Omental fat pad (tissue), 4 donors: Measurements from ENCODE around the gene LKAAEAR1. TPM values are rescaled to one million over a fixed set of nuclear protein-coding genes. Genes with fewer than 3 reads are reported as not detected.

Experiments
- ATAC-seq: fragments of 150-250 bp; one replicate; pipeline ENCODE4 v1.9.1; 2016; ENCODE audit warnings: mild to moderate bottlenecking, moderate library complexity; ENCODE audit not compliant: low FRiP score
- DNase-seq: peaks from one replicate; pipeline ENCODE4 v3.0.0-alpha.2; 2019; ENCODE audit warnings: low spot score
- total RNA-seq, 4 donors: library from RNA; depleted of rRNA; stranded (reverse); fragments of >200 nt; gene quantifications; one replicate each; pipeline ENCODE4 v1.1.0, GENCODE V29; 2016
- TF ChIP-seq, protein P1 (sequence below), 3 donors: fragments of 450-650 bp; IDR thresholded peaks; one replicate each; pipeline ENCODE4 v1.5.1; 2016 to 2017; ENCODE audit warnings: antibody characterized with exemption in 3 of 3, mild to moderate bottlenecking in 3 of 3, moderate library complexity in 2 of 3

Gene LKAAEAR1
- total RNA-seq, 4 donors from 2014 or later, result 0.65 TPM; not detected in 3

DNA sequence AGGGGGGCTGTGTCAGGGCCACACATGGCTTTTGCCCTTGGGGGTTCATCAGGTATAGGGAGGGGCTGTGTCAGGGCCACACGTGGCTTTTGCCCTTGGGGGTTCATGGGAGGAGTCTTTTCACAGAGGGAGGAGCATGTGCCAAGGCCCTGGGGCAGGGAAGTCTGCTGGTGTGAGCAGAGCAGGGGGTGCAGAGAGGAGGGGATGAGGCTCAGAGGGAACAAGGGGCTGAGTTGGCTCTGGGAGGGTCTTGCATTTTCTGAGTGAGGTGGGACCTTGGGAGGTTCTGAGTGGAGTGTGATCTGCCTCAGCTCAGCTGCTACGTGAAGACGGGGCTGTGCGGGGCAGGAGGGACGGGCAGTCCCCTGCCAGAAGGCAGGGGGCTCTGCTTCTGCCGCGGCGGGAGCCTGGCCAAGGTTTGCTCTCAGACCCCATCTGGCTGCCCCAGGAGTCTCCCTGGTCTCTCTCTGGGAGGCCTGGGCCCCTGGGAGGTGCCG is 28.8 kb downstream of the LKAAEAR1 start:
- no peak for DNase-seq
- ATAC-seq, result no peak
- TF ChIP-seq, protein P1, sequence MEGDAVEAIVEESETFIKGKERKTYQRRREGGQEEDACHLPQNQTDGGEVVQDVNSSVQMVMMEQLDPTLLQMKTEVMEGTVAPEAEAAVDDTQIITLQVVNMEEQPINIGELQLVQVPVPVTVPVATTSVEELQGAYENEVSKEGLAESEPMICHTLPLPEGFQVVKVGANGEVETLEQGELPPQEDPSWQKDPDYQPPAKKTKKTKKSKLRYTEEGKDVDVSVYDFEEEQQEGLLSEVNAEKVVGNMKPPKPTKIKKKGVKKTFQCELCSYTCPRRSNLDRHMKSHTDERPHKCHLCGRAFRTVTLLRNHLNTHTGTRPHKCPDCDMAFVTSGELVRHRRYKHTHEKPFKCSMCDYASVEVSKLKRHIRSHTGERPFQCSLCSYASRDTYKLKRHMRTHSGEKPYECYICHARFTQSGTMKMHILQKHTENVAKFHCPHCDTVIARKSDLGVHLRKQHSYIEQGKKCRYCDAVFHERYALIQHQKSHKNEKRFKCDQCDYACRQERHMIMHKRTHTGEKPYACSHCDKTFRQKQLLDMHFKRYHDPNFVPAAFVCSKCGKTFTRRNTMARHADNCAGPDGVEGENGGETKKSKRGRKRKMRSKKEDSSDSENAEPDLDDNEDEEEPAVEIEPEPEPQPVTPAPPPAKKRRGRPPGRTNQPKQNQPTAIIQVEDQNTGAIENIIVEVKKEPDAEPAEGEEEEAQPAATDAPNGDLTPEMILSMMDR (IDR thresholded peaks at IDR 0.05), result no peak

DNA sequence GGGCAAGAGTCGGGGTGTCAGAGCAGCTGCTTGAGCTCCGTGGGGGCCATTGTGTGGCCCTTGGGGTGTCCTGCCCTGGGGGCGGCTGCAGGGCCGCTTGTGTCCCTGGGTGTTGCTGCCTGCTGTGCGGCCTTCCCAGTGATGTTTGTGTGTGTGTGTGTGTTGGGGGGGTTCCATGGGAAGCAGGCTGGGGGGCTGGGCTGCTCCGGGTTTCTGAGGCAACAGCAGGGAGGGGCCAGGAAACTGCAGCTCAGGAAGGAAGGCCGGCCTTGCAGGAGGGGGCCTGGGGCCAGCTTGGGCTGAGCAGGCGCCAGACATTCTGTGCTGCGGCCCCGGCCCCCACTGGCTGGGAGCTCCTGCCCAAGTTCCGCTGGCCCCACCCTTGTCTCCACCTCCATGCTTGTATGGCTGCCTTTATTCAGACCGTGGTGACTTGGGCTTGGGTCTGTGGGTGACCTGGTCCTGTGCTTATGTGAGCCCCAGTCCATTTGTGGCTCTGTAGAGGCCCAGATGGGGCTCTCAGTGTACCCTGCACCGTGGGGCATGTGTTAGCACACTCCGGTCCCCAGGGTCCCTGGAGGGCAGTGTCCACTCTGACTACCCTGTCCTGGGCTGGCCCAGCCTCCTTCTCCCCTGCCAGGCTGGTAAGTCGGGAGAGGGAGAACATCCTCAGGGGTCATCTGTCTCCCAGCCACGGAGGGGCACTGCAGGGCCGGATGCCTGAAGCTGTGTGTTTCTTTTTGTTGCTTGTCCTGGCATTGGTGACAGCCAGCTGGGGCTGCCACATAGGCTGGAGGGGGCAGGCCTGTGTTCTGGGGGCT is 30.1 kb downstream of the LKAAEAR1 start:
- TF ChIP-seq, protein P1 (IDR thresholded peaks at IDR 0.05), result no peak
- DNase-seq (no peak), ATAC-seq (no peak)

DNA sequence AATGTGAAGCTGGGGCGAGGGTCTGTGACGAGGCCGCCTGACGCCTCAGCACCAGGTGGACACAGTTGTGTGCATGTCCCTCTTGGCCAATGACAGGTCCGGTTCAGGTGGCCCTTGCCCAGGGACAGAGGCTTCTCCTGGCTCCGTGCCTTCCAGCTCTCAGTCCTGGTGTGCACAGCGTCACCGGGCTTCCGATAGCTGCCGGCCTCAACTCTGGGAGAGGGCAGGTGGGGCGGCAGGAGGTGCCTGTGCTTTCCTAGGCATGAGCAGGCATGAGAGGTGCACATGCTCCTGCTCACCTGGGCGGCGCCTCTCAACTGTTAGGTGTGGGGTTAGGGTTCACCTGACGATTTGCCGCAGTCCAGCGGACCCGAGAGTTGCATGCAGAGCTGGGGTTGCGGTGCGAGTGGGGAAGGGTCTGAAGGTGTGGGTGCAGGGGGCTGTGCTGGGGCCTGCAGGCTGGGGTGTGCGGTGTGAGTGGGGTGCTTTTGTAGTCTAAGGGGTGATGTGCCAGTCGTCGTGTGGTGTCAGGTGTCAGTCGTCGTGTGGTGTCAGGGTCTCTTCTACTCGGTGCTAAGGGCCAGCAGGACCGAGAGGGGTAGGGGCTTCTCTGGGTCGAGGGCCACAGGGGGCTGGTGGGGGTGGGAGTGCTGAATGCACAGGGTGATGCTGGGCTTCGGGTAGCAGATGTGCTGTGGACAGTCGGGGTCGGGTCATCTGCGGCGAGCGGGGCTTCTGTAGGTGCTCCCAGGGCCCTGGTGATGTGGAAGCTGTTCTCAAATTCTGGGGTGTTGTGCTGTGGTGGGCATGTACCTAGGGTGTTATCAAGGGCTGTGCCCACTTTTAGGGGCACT is 31.0 kb downstream of the LKAAEAR1 start:
- TF ChIP-seq, protein P1 (IDR thresholded peaks at IDR 0.05), result no peak
- DNase-seq, result no peak
- no peak for ATAC-seq

DNA sequence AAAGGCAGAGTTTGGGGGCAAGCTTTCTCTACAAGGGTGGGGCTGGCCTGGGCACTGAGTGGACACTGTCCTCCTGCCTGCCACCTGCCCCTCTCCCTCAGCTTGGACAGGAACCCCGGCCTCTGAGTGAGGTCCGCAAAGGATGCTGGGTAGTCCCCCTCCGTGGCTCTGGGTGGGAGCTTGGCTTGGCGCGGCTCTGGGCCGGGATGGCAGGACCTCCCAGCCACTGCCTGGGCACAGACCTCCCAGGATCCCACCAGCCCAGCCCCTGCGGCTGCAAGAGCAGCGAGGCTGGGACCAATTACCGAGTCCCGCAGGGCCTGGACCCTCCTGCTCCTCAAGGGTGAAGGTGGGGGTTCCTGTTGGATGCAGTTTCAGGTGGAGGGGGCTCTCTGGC is 31.9 kb downstream of the LKAAEAR1 start:
- DNase-seq, result no peak
- no peak for ATAC-seq
- TF ChIP-seq, protein P1 (IDR thresholded peaks at IDR 0.05), result no peak

DNA sequence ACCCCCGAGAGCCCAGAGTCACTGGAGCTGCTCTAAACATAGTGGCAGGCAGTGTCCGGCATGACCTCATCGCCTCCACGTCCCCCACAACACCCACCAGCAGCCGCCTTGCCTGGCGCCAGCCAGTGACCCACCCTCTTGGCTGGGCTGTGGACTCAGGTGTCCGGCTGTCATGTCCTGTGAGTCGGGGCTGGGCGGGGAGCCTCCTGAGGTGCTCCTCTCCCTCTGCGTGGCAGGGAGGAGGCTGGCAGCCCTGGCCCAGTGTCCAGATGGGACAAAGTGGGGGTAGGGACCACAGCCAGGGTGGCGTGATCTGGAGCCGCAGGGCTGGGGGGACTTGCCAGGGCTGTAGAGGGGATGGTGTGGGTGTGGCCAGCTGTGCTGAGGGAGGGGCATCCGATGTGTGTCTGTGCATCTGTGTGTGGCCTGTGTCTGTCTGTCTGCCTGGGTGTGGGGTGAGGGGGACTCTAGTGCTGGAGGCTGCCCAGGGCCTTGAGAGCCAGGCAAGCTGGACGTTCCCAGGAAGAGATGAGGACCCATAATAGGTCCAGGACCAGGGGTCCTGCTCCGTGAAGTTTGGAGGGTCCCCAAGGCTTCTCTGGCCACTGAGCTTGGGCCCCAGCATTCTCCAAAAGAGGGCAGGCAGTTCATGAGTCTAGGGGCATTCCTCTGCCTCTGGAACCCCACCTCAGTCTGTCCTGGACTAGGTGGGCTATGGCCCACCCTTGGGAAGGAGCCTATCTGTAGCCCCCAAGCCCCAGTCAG is 32.5 kb downstream of the LKAAEAR1 start:
- TF ChIP-seq, protein P1 (IDR thresholded peaks at IDR 0.05), result no peak
- peak; percentile 27 for ATAC-seq
- no peak for DNase-seq

DNA sequence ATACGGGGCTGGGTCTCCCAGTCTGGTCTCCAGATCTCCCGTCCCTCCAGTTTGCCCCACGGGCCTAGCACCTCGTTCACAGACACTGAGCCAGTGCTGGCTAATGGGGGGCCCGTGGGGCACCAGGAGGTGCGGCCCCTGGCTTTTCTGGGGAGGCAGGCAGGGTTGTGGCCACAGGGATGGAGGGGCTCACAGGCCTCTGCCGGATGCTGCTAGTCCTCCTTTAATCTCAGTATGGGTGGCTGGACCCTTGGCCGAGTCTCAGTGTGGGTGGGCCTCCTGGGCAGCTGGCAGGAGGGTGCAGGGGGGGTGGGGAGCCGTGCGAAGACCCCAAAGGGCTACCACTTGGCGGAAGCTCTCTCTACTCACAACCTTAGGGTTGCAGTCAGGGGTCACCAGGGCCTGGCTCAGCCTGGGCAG is 33.2 kb downstream of the LKAAEAR1 start:
- TF ChIP-seq, protein P1 (IDR thresholded peaks at IDR 0.05), result no peak
- no peak for ATAC-seq
- no peak for DNase-seq
